Lower lobe of right lung (tissue), 2 donors: Measurements from ENCODE around the gene TMEM43. TPM values are rescaled to one million over a fixed set of nuclear protein-coding genes. Genes with fewer than 3 reads are reported as not detected.

ENCODE experiments used
- ATAC-seq, 2 donors: fragments of 200-7000 bp; cut with Tn5 transposase; one replicate each; pipeline ENCODE4 v1.9.1; 2020 to 2022; ENCODE audit warnings: mild to moderate bottlenecking in 2 of 2, moderate library complexity in 2 of 2
- DNase-seq: peaks from one replicate; pipeline ENCODE4 v3.0.0-alpha.2; 2020
- H3K27ac ChIP-seq: fragments of 200-600 bp; one replicate; pipeline ENCODE4 v1.8.0; 2022
- H3K27me3 ChIP-seq: fragments of 200-600 bp; one replicate; pipeline ENCODE4 v1.8.0; 2022; ENCODE audit warnings: low read depth
- H3K36me3 ChIP-seq: fragments of 200-600 bp; one replicate; pipeline ENCODE4 v1.8.0; 2022; ENCODE audit warnings: mild to moderate bottlenecking
- H3K4me1 ChIP-seq: fragments of 200-600 bp; one replicate; pipeline ENCODE4 v1.8.0; 2022
- H3K4me3 ChIP-seq: fragments of 200-600 bp; one replicate; pipeline ENCODE4 v1.8.0; 2022; ENCODE audit warnings: mild to moderate bottlenecking
- H3K9me3 ChIP-seq: fragments of 200-600 bp; one replicate; pipeline ENCODE4 v1.8.0; 2022
- CTCF ChIP-seq: fragments of 200-600 bp; IDR thresholded peaks from one replicate; pipeline ENCODE4 v1.8.0; 2022; ENCODE audit warnings: antibody characterized with exemption, mild to moderate bottlenecking
- intact Hi-C: fragments of 100-400 bp; cut with DNase I; formaldehyde crosslinking; loops from one replicate; pipeline ENCODE4 v1.11.0; 2022
- total RNA-seq: library from RNA; stranded (reverse); fragmentation: NEBNext Ultra II Directional; extraction: Animal tissue kit (Norgen Biotek cat#: 25700); gene quantifications from one replicate; pipeline ENCODE4 v1.2.1, GENCODE V29; 2021
- donor health status: DM: no; HTN: yes; CAD: no; lungs with severe emphysema.

TMEM43 gene
- total RNA-seq, 1 donor from 2014 or later: 73.7 TPM

- Histone ChIP-seq H3K27ac (no peak overlapping the region), H3K9me3 (no peaks in the 10 kb centered on the region), H3K4me3 (no peak overlapping the region), H3K4me1 (peaks cover 1% of the 10 kb centered on the region), H3K36me3 (peaks cover 53% of the 10 kb centered on the region), H3K27me3 (no peaks in the 10 kb centered on the region)
- TF ChIP-seq CTCF: no peak
- intact Hi-C loops: no loop called here
- DNase-seq (no peak), ATAC-seq (no peak)
Observed at GRCh38 chr3:14188041-14188754, 63.3 kb downstream of the TMEM43 start.

Other genes with a start within 250 kb of the TMEM43 start
- gene WNT7A, start 245.0 kb upstream of the TMEM43 start, total RNA-seq: 4.1 TPM
- gene CHCHD4, start 182 bp upstream of the TMEM43 start, total RNA-seq: 12.6 TPM
- gene XPC, start 53.5 kb downstream of the TMEM43 start, total RNA-seq: 31.8 TPM
- gene LSM3, start 53.8 kb downstream of the TMEM43 start, total RNA-seq: 9.5 TPM